Measurements from ENCODE around the gene VPS4A. TPM values are rescaled to one million over a fixed set of nuclear protein-coding genes. Genes with fewer than 3 reads are reported as not detected.
A peak's percentile ranks its signal among the peaks of the same experiment; 100 is the strongest.

VPS4A gene
- total RNA-seq, 4 donors from 2014 or later, result 41.9 to 46.5 (median 43.6) TPM

DNA sequence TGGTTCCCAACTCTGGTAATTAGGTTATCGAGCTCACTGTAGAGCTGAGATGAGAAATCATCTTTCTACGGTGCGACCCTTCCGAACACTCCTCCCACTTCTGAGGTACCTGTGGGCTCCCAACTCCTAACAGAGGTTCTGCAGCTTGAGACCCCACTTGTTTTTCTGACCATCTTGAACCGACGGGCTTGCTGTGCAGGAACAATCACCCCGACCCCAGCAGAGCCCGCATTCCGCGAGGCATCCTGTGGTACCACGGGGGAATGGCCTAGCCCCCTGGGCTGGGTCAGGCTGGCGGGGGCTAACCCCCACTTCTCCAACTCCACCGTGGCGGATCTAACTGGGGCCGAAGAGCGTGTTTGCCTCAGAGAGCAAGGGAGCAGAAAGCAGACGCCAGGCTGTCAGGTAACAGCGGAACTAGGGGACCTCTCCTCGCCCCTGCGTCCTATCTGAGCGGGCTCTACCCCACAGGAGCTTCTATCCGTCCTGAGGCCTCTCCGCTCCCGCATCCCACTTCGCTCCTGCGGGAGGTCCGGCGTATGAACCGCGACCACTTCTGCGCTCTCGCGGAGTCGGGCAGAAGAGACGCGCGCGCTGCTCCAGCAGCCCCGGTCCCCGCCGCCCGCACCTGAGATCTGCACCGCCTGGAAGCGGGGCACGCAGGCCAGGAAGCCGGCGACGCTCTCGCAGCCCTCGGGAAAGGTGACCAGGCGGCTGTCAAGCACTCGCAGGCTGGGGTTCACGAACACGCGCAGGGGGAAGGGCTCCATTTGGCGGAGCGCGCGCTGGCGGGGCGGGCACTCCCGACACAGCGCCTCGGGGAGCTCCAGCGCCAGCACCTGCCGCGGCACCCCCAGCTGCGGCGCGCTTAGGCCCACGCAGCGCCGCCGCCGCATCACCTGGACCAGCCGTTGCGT is 18.5 kb downstream of the VPS4A start:
- peaks cover 36 to 67% (median 59%) of the 10 kb centered on the region in 4 donors for H3K4me1 ChIP-seq
- H3K9me3 ChIP-seq, result no peaks in the 10 kb centered on the region
- 8% methylated on average over 10 of the region's 77 CpGs for WGBS
- H3K36me3 ChIP-seq, result peaks cover 34 to 71% (median 63%) of the 10 kb centered on the region in 4 donors
- H3K4me3 ChIP-seq, result peak overlapping the region; percentile 72 to 97 (median 84)
- H3K27ac ChIP-seq (replicated peaks in 1 of 4), result peak overlapping the region; percentile 79 to 94 (median 92)
- intact Hi-C loops (cut with DNase I), result no loop called here
- DNase-seq (ENCODE audit: extremely low spot score), result no peak
- TF ChIP-seq, protein P1, sequence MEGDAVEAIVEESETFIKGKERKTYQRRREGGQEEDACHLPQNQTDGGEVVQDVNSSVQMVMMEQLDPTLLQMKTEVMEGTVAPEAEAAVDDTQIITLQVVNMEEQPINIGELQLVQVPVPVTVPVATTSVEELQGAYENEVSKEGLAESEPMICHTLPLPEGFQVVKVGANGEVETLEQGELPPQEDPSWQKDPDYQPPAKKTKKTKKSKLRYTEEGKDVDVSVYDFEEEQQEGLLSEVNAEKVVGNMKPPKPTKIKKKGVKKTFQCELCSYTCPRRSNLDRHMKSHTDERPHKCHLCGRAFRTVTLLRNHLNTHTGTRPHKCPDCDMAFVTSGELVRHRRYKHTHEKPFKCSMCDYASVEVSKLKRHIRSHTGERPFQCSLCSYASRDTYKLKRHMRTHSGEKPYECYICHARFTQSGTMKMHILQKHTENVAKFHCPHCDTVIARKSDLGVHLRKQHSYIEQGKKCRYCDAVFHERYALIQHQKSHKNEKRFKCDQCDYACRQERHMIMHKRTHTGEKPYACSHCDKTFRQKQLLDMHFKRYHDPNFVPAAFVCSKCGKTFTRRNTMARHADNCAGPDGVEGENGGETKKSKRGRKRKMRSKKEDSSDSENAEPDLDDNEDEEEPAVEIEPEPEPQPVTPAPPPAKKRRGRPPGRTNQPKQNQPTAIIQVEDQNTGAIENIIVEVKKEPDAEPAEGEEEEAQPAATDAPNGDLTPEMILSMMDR (IDR thresholded peaks at IDR 0.05), result no peak
- peak in 1 of 2 donors; percentile 13 for TF ChIP-seq POLR2AphosphoS5 (IDR thresholded peaks at IDR 0.05)
- H3K27me3 ChIP-seq, result no peaks in the 10 kb centered on the region

DNA sequence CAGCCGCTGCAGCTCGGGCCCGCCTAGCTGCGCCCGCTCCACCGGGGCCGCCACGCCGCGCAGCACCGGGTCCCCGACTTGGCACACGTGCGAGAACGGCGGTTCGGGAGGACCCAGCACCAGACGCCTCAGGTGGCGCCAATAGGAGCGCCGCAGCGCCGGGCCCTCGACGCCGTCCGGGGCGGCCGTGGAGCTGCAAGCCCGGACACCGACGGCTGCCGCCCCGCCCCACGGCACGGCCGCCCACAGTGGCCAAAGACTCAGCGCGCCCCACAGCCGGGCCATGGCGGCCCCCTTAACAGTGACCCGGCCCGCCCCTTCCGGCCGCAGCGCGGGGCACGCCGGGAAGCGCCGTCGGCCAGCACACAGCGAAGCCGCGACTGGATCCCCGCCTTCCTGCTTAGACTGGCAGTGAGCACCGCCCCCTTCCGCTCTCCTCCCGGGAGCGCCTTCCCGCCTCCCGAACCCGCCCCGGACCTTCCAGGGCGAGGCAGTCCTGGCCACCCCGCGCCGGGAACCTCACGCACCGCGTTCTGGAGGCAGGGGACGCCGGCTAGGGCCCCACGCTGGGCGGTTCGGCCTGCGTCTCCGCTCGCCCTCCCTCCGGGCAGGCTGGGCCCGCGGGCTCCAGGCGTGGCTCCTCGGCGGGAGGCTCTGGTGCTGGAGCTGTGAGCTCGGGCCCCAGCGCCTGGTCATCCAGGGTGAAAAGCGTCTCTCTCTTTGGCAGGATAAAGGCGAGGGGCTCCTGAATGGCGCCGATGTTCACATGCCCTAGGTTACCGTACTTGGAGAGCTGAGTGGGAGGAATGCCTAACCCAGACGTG is 19.3 kb downstream of the VPS4A start, which contains the start of gene PDF:
PDF (minus strand) TSS at position 303 of the 824 bp plus-strand sequence; CDS start at position 285, 18 bp downstream.
- no peaks in the 10 kb centered on the region for H3K27me3 ChIP-seq
- peaks cover 36 to 71% (median 63%) of the 10 kb centered on the region in 4 donors for H3K36me3 ChIP-seq
- DNase-seq (ENCODE audit: extremely low spot score), result peak; percentile 98
- intact Hi-C loops (cut with DNase I), result no loop called here
- H3K9me3 ChIP-seq, result no peaks in the 10 kb centered on the region
- TF ChIP-seq, protein P1 (IDR thresholded peaks at IDR 0.05), result peak in 1 of 3 experiments; percentile 34
- TF ChIP-seq POLR2AphosphoS5 (IDR thresholded peaks at IDR 0.05), result peak; percentile 95
- no peak for TF ChIP-seq EP300 (IDR thresholded peaks at IDR 0.05)
- TF ChIP-seq POLR2A (IDR thresholded peaks at IDR 0.05; ENCODE audit: low read depth), result peak; percentile 42
- H3K4me3 ChIP-seq, result peak within 1 kb of the TSS; percentile 72 to 97 (median 84)
- WGBS, result 0% methylated on average over 28 of the region's 93 CpGs
- peak within 1 kb of the TSS; percentile 79 to 94 (median 92) for H3K27ac ChIP-seq (replicated peaks in 1 of 4)
- peaks cover 36 to 70% (median 58%) of the 10 kb centered on the region in 4 donors for H3K4me1 ChIP-seq

DNA sequence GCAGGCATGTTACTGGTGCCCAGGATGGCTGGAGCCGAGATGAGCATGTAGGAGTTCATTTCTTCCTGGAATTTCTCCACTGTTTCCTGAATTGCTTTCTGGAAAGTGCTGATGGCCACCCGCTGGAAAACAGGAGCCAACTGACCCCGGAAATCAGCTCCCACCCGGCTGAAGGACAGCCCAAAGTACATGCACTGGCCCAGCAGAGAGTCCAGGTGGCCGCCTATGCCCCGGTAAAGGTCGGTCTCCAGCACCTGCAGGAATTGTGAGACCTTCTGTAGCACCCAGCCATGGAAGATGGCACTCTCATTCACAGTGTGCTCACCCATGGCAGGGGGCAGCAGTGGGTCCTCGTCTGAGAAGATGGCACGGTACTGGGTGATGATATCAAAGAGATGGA is 23.5 kb downstream of the VPS4A start:
- DNase-seq (ENCODE audit: extremely low spot score), result no peak
- H3K9me3 ChIP-seq, result no peaks in the 10 kb centered on the region
- H3K4me3 ChIP-seq, result no peak overlapping the region
- TF ChIP-seq, protein P1 (IDR thresholded peaks at IDR 0.05), result no peak
- TF ChIP-seq POLR2A (IDR thresholded peaks at IDR 0.05; ENCODE audit: low read depth) (no peak), POLR2AphosphoS5 (IDR thresholded peaks at IDR 0.05) (no peak), EP300 (IDR thresholded peaks at IDR 0.05) (no peak)
- H3K36me3 ChIP-seq, result peaks cover 30 to 56% (median 51%) of the 10 kb centered on the region in 4 donors
- intact Hi-C loops (cut with DNase I), result no loop called here
- H3K27me3 ChIP-seq, result no peaks in the 10 kb centered on the region
- peaks cover 22 to 53% (median 40%) of the 10 kb centered on the region in 4 donors for H3K4me1 ChIP-seq
- whole genome bisulfite sequencing, result 93% methylated on average over 9 of the region's 9 CpGs
- H3K27ac ChIP-seq (replicated peaks in 1 of 4), result no peak overlapping the region

DNA sequence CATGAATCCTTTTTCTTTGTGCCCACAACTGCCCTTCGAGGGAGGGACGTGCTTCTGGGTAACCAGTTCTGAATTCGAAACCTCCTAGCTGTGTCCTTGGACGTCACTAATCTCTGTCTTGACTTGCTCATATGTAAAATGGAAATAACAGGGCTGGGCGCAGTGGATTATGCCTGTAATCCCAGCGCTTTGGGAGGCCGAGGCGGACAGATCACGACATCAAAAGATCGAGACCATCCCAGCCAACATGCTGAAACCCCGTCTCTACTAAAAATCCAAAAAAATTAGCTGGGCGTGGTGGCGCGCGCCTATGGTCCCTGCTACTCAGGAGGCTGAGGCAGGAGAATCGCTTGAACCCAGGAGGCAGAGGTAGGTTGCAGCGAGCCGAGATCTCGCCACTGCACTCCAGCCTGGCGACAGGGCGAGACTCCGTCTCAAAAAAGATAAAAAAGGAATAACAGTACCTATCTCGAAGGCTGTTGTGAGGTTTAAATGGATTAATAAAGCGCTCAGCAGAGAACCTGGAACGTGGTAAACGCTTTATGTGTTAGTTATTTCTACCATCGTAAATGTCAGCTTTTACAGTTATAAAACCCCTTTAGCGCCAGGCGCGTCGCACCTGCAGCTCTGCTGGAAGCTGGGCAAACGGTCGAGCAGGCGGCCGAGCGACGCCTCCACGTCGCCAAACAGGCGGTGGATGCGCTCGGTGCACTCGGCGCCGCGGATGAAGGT is 27.6 kb downstream of the VPS4A start:
- intact Hi-C loops (cut with DNase I), result no loop called here
- no peak for TF ChIP-seq EP300 (IDR thresholded peaks at IDR 0.05)
- no peak for TF ChIP-seq POLR2A (IDR thresholded peaks at IDR 0.05; ENCODE audit: low read depth)
- TF ChIP-seq POLR2AphosphoS5 (IDR thresholded peaks at IDR 0.05), result no peak
- TF ChIP-seq, protein P1 (IDR thresholded peaks at IDR 0.05), result no peak
- Histone ChIP-seq H3K4me3 (peak overlapping the region; percentile 72 to 84 (median 82)), H3K9me3 (no peaks in the 10 kb centered on the region), H3K4me1 (peaks cover 25 to 51% (median 38%) of the 10 kb centered on the region in 4 donors), H3K27me3 (no peaks in the 10 kb centered on the region), H3K27ac (replicated peaks in 1 of 4) (peak overlapping the region; percentile 85 to 92 (median 86)), H3K36me3 (peaks cover 24 to 64% (median 49%) of the 10 kb centered on the region in 4 donors)
- 23% methylated on average over 45 of the region's 46 CpGs for WGBS
- no peak for DNase-seq (ENCODE audit: extremely low spot score)

Data from esophagus muscularis mucosa (tissue), 4 donors.